ENCODE data around the gene C16orf86.
A peak's percentile ranks its signal among the peaks of the same experiment; 100 is the strongest.

The C16orf86 gene, protein sequence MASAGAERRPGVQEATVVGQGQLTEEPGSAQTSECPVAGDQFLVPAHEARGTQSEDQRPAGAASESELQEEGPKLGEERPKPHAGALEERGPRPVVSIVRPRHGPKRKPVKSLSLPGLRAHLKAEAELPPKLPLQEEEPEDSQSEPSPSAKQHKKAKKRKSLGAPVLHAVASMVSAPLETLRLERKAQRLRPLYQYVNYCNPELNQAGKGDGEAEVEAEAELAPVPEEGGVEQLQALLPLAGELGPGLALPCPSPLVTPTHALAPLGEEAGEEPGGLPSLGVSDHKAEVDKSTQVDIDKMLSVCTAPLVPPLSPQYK

GRCh38 chr16:67666559-67667452 lies at the start of gene C16orf86, which contains the start of gene ENKD1:
C16orf86 (plus strand) TSS chr16:67666814; CDS start chr16:67666971, 157 bp downstream.
ENKD1 (minus strand) TSS chr16:67666750; CDS start chr16:67666442, 308 bp downstream.
- peak; percentile 75 for DNase-seq

- no peak for DNase-seq
Observed at GRCh38 chr16:67628216-67628615, 38.4 kb upstream of the C16orf86 start.

DNA sequence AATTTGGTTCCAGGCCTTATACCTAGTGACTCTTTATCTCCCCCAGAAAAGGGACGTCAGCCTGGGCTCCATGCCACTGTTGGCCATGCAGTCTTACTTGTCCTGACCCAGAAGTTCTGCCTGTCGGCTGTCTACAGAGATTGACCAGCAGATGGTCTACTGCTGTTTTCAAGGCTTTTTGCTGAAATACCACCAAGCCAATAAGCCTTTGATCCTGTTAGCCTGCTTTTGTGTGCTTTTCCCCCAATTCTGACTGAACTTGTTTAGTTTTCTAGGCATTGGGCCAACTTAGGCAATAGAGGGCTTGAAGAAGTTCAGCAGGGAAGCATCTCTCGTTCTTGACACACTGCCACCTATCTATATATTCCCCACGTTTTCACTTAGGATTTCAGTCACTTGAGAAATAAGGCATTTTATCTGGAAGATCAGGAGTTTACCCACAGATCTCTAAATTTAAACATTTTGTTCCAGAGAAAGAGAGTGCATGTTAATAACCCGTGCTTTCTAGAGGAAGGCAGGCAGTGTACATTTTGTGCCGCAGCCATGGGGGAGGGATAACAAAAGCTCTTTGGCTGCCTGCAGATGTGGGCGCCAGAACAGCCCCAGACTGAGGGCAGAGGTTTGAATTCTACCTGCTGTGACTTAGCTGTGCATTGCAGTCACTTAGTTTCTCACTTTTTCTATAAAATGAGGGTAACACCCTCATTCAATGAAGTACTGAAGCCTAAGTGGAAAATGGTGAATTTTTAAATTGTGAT lies 34.0 kb upstream of the C16orf86 start:
- no peak for DNase-seq

GRCh38 chr16:67636713-67637112 lies 29.9 kb upstream of the C16orf86 start:
- DNase-seq: no peak

DNA sequence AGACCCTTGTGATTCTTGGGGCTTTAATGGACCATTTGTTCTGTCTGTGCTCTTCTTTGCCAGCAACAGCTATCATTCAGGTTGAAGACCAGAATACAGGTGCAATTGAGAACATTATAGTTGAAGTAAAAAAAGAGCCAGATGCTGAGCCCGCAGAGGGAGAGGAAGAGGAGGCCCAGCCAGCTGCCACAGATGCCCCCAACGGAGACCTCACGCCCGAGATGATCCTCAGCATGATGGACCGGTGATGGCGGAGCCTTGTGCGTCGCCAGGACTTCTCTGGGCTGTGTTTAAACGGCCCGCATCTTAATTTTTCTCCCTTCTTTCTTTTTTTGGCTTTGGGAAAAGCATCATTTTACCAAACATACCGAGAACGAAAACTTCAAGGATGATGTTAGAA lies 29.0 kb upstream of the C16orf86 start:
- no peak for DNase-seq

- DNase-seq: no peak
Observed at GRCh38 chr16:67641779-67642708, 24.6 kb upstream of the C16orf86 start.

- no peak for DNase-seq
Observed at GRCh38 chr16:67644038-67644437, 22.6 kb upstream of the C16orf86 start.

DNA sequence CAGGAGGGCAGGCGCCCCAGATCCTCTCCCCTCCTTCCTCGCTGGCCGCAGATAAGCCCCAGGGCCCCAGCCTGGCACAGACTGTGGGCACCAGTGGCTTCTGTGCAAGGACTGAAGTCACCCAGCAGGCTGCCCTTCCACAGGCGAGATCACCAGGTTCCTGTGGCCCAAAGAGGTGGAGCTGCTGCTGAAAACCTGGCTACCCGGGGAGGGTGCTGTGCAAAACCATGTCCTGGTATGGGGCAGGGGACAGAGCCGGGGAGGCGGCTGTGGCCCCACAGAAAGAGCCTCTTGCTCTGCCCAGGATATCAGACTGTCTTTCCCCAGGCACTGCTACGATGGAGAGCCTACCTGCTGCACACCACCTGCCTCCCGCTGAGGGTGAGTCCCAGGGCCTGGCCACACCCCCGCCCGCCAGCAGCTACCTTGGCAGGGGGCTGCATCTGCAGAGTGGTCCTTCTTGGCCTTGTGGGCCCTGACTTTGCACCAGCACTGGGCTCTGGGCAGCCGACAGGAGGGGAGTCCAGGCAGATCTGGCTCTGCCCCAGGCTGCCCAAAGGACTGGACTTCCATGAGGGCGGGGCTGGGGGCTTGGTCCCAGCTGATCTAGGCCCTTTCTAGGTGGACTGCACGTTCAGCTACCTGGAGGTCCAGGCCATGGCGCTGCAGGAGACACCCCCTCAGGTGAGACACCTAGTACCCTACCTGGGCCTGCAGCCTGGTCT lies 21.1 kb upstream of the C16orf86 start:
- DNase-seq: no peak

DNA sequence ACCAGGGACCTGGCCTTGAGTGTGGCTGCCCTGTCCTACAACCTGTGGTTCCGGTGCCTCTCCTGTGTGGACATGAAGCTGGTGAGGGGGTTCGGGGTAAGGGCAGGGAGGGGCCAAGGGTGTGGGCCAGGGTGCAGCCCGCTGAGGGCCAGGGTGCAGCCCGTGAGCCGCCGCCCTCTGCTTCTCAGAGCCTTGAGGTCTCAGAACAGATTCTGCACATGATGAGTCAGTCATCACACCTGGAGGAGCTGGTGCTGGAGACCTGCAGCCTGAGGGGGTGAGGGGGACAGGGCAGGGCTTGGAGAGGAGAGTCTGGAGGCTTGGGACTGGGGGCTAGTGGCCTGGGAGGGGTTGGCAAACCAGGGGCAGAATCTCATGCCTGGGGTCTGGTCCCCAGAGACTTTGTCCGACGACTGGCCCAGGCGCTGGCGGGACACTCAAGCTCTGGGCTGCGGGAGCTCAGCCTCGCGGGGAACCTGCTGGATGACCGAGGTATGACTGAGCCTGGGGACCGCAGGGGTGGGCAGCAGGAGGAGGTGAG lies 19.4 kb upstream of the C16orf86 start:
- DNase-seq: no peak

DNA sequence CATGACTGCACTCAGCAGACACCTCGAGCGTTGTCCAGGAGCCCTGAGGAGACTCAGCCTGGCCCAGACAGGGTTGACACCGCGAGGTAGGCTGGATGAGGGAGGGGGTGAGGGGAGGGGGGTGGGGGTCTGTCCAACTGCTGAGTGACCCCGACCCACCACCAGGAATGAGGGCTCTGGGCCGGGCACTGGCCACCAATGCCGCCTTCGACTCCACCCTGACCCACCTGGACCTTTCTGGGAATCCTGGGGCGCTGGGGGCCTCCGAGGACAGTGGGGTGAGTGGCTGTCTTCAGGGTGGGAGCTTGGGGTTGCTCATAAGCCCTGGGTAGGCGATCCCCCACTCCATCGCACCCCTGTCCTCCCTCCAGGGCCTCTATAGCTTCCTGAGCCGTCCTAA lies 18.9 kb upstream of the C16orf86 start:
- DNase-seq: no peak

DNA sequence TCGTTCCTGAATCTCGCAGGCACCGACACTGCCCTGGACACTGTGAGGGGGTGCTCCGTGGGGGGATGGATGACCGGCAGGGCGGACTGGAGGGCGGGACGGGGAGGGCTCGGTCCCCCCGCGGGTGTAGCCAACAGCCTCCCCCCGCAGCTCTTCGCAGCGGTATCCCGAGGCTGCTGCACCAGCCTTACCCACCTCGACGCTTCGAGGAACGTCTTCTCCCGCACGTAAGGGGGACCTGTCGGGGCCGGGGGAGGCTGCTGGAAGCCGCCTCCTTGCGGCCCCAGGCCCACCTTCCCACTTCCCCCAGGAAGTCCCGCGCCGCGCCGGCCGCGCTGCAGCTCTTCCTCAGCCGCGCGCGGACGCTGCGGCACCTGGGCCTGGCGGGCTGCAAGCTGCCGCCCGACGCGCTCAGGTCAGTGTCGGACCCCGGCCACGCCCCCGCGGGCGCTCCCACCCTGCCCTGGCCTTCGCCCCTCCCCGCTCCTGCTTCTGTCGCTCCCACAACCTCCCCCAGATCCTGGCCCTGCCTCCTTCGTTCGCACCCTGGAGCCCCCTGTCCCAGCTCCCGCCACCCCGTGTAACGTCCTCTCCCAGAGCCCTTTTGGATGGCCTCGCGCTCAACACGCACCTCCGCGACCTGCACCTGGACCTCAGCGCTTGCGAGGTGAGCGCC lies 18.4 kb upstream of the C16orf86 start:
- no peak for DNase-seq

DNA sequence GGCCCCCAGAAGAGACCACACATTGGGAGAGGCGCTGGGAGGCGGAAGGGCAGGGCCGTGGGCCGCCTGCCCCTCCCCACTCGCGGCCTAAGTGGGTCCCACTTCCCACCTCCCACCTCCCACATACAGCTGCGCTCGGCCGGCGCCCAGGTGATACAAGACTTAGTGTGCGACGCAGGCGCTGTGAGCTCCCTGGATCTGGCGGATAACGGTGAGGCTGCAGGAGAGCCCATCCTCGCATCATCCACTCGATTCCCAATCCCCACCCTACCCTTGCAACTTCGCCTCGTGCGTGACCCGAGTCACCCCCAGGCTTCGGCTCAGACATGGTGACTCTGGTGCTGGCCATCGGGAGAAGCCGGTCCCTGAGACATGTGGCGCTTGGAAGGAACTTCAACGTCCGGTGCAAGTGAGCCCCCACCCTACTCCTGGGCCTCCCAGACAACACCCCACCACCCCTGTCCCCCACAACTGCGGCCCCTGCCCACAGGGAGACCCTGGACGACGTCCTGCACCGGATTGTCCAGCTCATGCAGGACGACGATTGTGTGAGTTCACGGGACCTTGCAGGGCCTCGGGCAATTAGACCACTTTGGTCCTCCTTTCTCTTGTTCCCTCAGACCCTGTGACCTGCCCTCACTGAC lies 17.7 kb upstream of the C16orf86 start:
- no peak for DNase-seq

- DNase-seq: no peak
Observed at GRCh38 chr16:67649494-67649931, 17.1 kb upstream of the C16orf86 start.

DNA sequence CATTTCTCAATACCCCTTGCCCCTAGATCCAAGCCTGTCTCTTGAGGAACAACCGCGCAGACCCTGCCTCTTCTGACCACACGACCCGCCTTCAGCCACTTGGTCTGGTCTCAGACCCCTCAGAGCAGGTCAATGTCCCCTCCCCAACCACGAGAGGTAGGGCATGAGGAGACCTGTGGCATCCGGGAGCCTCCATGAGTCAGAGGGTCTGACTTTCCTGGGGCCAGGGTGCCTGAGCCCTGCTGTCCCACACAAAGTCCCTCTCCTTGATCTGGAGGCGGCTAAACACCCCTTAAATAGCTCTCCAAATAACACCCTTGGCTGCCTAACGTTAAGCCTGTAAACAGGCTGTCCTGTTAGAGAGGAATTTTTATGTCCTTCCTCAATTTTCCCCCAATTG lies 16.6 kb upstream of the C16orf86 start:
- DNase-seq: no peak

DNA sequence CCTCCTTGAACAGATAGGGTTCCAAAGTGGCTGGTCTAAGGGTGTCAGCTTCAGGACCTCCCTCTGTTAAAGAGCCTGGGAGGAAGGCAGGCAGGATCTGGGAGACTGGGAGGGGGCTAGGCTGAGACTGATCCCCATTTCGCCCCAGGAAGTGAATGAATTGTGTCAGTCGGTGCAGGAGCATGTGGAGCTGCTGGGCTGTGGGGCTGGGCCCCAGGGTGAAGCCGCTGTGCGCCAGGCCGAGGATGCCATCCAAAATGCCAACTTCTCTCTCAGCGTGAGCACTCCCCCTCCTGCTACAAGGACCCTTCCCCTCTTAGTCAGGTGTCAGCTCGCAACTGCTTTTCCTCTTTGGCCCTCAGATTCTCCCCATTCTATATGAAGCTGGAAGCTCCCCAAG lies 15.6 kb upstream of the C16orf86 start:
- no peak for DNase-seq

- no peak for DNase-seq
Observed at GRCh38 chr16:67651847-67652246, 14.8 kb upstream of the C16orf86 start.

GRCh38 chr16:67652578-67653127 lies 14.0 kb upstream of the C16orf86 start:
- no peak for DNase-seq

DNA sequence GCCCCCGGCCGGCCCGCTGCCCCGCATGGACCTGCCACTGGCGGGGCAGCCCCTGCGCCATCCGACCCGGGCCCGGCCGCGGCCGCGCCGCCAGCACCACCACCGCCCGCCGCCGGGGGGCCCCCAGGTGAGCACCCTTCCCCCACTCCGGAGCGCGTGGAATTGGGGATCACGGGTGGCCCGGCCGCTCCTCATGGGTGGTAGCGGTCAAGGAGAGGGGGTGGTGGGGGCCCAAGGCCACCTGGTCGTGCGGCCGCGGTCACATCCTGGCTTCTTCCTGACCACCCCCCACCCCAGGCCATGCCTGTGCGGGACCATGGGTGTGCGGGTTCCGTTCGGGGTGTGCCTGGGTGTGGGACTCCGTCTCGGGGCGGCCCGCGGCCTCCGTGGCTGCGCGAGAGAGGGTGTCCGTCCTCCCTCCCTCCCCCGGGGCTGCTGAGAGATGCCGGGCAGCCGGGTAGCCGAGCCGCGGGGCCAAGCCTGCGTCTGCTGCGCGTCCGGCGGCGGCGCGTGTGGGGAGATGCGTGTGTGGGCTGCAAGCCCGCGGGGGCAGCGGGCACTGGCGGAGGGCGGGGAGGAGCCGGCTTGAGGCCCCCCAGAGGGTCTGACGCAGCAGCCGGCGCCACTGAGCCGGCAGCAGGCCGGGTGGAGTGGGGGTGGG lies 13.4 kb upstream of the C16orf86 start:
- no peak for DNase-seq

DNA sequence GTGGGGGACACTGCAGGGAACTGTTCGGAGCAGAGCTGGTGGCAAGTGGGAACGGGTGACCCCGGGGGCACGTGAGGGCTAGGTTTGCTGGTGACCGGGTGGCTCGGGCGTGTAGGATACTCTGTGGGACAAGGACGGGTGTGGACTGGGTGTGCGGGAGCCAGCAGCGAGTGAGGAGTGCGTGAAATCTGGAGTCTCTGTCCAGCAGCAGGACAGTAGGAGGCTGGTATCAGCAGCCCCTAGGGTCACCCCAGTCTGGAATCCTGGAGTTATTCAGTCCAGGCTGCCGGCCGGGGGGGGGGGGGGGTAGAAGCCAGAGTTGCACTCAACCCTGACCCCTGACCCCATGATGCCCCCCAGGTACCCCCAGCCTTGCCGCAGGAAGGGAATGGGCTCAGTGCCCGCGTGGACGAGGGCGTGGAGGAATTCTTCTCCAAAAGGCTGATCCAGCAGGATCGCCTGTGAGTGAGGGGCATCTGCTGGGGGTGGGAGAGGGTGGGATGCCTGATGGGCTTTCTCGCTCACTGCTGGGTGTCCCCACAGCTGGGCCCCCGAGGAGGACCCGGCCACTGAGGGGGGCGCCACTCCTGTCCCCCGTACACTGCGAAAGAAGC lies 12.7 kb upstream of the C16orf86 start:
- no peak for DNase-seq

Measured in MV-4-11 (cell line).